Measurements from ENCODE around the gene MTX1.
"Not testable (repeated sequence)": the region's sequence is repeated elsewhere in the genome, so short reads cannot be mapped to it uniquely, and the experiment has no call there.

The MTX1 gene

GRCh38 chr1:155207806-155208540, 522 bp upstream of the MTX1 start, which contains the start of gene THBS3:
THBS3 (minus strand) TSS chr1:155207897; CDS start chr1:155207876, 21 bp downstream.
- no peak for DNase-seq (ENCODE audit: low read depth in 2 of 2)

GRCh38 chr1:155209312-155209721, 822 bp downstream of the MTX1 start:
- DNase-seq (ENCODE audit: low read depth in 2 of 2): no peak

GRCh38 chr1:155210314-155211104, 2.0 kb downstream of the MTX1 start:
- no peak for DNase-seq (ENCODE audit: low read depth in 2 of 2)

- not testable (repeated sequence) for DNase-seq (ENCODE audit: low read depth in 2 of 2)
Observed at GRCh38 chr1:155211381-155212050, 3.0 kb downstream of the MTX1 start.

- DNase-seq (ENCODE audit: low read depth in 2 of 2): not testable (repeated sequence)
Observed at GRCh38 chr1:155212051-155212440, 3.6 kb downstream of the MTX1 start.

GRCh38 chr1:155214702-155215101, 6.2 kb downstream of the MTX1 start:
- DNase-seq (ENCODE audit: low read depth in 2 of 2): not testable (repeated sequence)

GRCh38 chr1:155218854-155219591, 10.5 kb downstream of the MTX1 start:
- no peak for DNase-seq (ENCODE audit: low read depth in 2 of 2)

GRCh38 chr1:155219592-155220031, 11.1 kb downstream of the MTX1 start:
- no peak for DNase-seq (ENCODE audit: low read depth in 2 of 2)

- DNase-seq (ENCODE audit: low read depth in 2 of 2): not testable (repeated sequence)
Observed at GRCh38 chr1:155220211-155220965, 11.9 kb downstream of the MTX1 start.

GRCh38 chr1:155223047-155223446, 14.6 kb downstream of the MTX1 start:
- DNase-seq (ENCODE audit: low read depth in 2 of 2): no peak

- DNase-seq (ENCODE audit: low read depth in 2 of 2): not testable (repeated sequence)
Observed at GRCh38 chr1:155225404-155225759, 16.9 kb downstream of the MTX1 start.

GRCh38 chr1:155226188-155226909, 17.9 kb downstream of the MTX1 start:
- DNase-seq (ENCODE audit: low read depth in 2 of 2): peak; percentile 59 to 91

GRCh38 chr1:155226910-155227260, 18.4 kb downstream of the MTX1 start:
- peak; percentile 41 to 68 for DNase-seq (ENCODE audit: low read depth in 2 of 2)

- DNase-seq (ENCODE audit: low read depth in 2 of 2): peak; percentile 99 to 100
Observed at GRCh38 chr1:155227261-155228095, 19.0 kb downstream of the MTX1 start.

- no peak for DNase-seq (ENCODE audit: low read depth in 2 of 2)
Observed at GRCh38 chr1:155228096-155228427, 19.6 kb downstream of the MTX1 start.

GRCh38 chr1:155231302-155231701, 22.8 kb downstream of the MTX1 start:
- DNase-seq (ENCODE audit: low read depth in 2 of 2): not testable (repeated sequence)

- DNase-seq (ENCODE audit: low read depth in 2 of 2): not testable (repeated sequence)
Observed at GRCh38 chr1:155232001-155232978, 23.8 kb downstream of the MTX1 start.

GRCh38 chr1:155233502-155233901, 25.0 kb downstream of the MTX1 start:
- not testable (repeated sequence) for DNase-seq (ENCODE audit: low read depth in 2 of 2)
